Activated CD8-positive, alpha-beta memory T cell treated with anti-CD3 and anti-CD28 coated beads for 36 hours (primary cell): ENCODE results near the gene IL1RL1. TPM values are rescaled to one million over a fixed set of nuclear protein-coding genes. Genes with fewer than 3 reads are reported as not detected.

Experiments used
- CTCF ChIA-PET: fragments of 350-600 bp; sonication (Branson Sonifier 250); formaldehyde crosslinking; loops from one replicate; lab custom pipeline; 2021; ENCODE audit warnings: antibody characterized with exemption; lab: Charles Lee
- POLR2A ChIA-PET: fragments of 350-600 bp; sonication (Branson Sonifier 250); formaldehyde crosslinking; loops from one replicate; lab custom pipeline; 2021; ENCODE audit warnings: antibody characterized with exemption; lab: Charles Lee
- total RNA-seq, 2 experiments: library from RNA; stranded (reverse); gene quantifications; one replicate each; pipeline ENCODE4 v1.2.3, GENCODE V29; 2021

The IL1RL1 gene
- total RNA-seq, 2 experiments from 2014 or later: 0.25 to 0.48 TPM

- CTCF ChIA-PET: no interaction called here
These were observed 22.2 kb upstream of the IL1RL1 start for GRCh38 chr2:102289129-102289528.

GRCh38 chr2:102290594-102290993, 20.8 kb upstream of the IL1RL1 start:
- ChIA-PET POLR2A (no interaction called here), CTCF (interaction anchor here (2.3 kb wide), 1 partner anchor 15 kb away, joined by 7 read pairs; no protein-coding TSS in a partner anchor)

More at GRCh38 chr2:102289129-102289528, 22.2 kb upstream of the IL1RL1 start:
- POLR2A ChIA-PET: no interaction called here

GRCh38 chr2:102291319-102292075, 19.9 kb upstream of the IL1RL1 start:
- CTCF ChIA-PET: interaction anchor here (1.4 to 2.3 kb wide), 2 partner anchors 11 to 16 kb away, joined by 7 read pairs; no protein-coding TSS in a partner anchor
- POLR2A ChIA-PET: no interaction called here

- POLR2A ChIA-PET: no interaction called here
- CTCF ChIA-PET: interaction anchor here (0.9 kb wide), 1 partner anchor 54 kb away, joined by 3 read pairs; no protein-coding TSS in a partner anchor
These were observed 16.4 kb upstream of the IL1RL1 start for GRCh38 chr2:102294802-102295489.

- POLR2A ChIA-PET: no interaction called here
- CTCF ChIA-PET: interaction anchor here (0.9 kb wide), 1 partner anchor 55 kb away, joined by 3 read pairs; no protein-coding TSS in a partner anchor
These were observed 15.8 kb upstream of the IL1RL1 start for GRCh38 chr2:102295566-102295965.

- POLR2A ChIA-PET: no interaction called here
- CTCF ChIA-PET: interaction anchor here (0.8 to 1.5 kb wide), 3 partner anchors 9 to 59 kb away, joined by 3 to 4 read pairs (median 3); partner anchors contain the start of gene IL18R1
These were observed 14.9 kb upstream of the IL1RL1 start for GRCh38 chr2:102296449-102296848.

- CTCF ChIA-PET: interaction anchor here (0.7 kb wide), 1 partner anchor 57 kb away, joined by 3 read pairs; no protein-coding TSS in a partner anchor
- POLR2A ChIA-PET: no interaction called here
These were observed 13.5 kb upstream of the IL1RL1 start for GRCh38 chr2:102297891-102298290.

- ChIA-PET POLR2A (interaction anchor here (1.0 kb wide), 1 partner anchor 49 kb away, joined by 3 read pairs; no protein-coding TSS in a partner anchor), CTCF (interaction anchor here (0.9 to 2.2 kb wide), 4 partner anchors 10 to 61 kb away, joined by 4 to 7 read pairs (median 5); partner anchors contain the start of gene IL18R1)
These were observed 9.4 kb upstream of the IL1RL1 start for GRCh38 chr2:102301867-102302362.

GRCh38 chr2:102302458-102302857, 8.9 kb upstream of the IL1RL1 start:
- POLR2A ChIA-PET: interaction anchor here (1.0 kb wide), 1 partner anchor 49 kb away, joined by 3 read pairs; no protein-coding TSS in a partner anchor
- CTCF ChIA-PET: interaction anchor here (0.9 to 2.2 kb wide), 3 partner anchors 10 to 54 kb away, joined by 5 to 7 read pairs (median 5); partner anchors contain the start of gene IL18R1

GRCh38 chr2:102303589-102303988, 7.8 kb upstream of the IL1RL1 start:
- POLR2A ChIA-PET: no interaction called here
- CTCF ChIA-PET: no interaction called here

- CTCF ChIA-PET: no interaction called here
- POLR2A ChIA-PET: no interaction called here
These were observed 7.1 kb upstream of the IL1RL1 start for GRCh38 chr2:102304268-102304667.

GRCh38 chr2:102304711-102305611, 6.4 kb upstream of the IL1RL1 start:
- CTCF ChIA-PET: no interaction called here
- POLR2A ChIA-PET: no interaction called here

- POLR2A ChIA-PET: no interaction called here
- CTCF ChIA-PET: no interaction called here
These were observed 5.2 kb upstream of the IL1RL1 start for GRCh38 chr2:102306125-102306524.

GRCh38 chr2:102313025-102313424, 1.7 kb downstream of the IL1RL1 start:
- ChIA-PET POLR2A (no interaction called here), CTCF (interaction anchor here (1.5 kb wide), 1 partner anchor 11 kb away, joined by 5 read pairs; no protein-coding TSS in a partner anchor)

GRCh38 chr2:102313471-102313870, 2.1 kb downstream of the IL1RL1 start:
- ChIA-PET CTCF (no interaction called here), POLR2A (no interaction called here)

GRCh38 chr2:102313950-102314349, 2.6 kb downstream of the IL1RL1 start:
- CTCF ChIA-PET: no interaction called here
- POLR2A ChIA-PET: no interaction called here

GRCh38 chr2:102315921-102316320, 4.6 kb downstream of the IL1RL1 start:
- ChIA-PET CTCF (no interaction called here), POLR2A (no interaction called here)

- ChIA-PET CTCF (no interaction called here), POLR2A (no interaction called here)
These were observed 6.4 kb downstream of the IL1RL1 start for GRCh38 chr2:102317715-102318114.

GRCh38 chr2:102318437-102318836, 7.1 kb downstream of the IL1RL1 start:
- ChIA-PET POLR2A (no interaction called here), CTCF (no interaction called here)
